HG03469 (cell line): ENCODE results near the gene RSBN1.
"Not testable (repeated sequence)": the region's sequence is repeated elsewhere in the genome, so short reads cannot be mapped to it uniquely, and the experiment has no call there.

ENCODE experiments used
- ATAC-seq: cut with Tn5 transposase; IDR thresholded peaks from one replicate; pipeline ENCODE4 v1.9.1; 2021; ENCODE audit warnings: mild to moderate bottlenecking, moderate library complexity, moderate number of reproducible peaks; ENCODE audit not compliant: unreplicated experiment

RSBN1 gene

DNA sequence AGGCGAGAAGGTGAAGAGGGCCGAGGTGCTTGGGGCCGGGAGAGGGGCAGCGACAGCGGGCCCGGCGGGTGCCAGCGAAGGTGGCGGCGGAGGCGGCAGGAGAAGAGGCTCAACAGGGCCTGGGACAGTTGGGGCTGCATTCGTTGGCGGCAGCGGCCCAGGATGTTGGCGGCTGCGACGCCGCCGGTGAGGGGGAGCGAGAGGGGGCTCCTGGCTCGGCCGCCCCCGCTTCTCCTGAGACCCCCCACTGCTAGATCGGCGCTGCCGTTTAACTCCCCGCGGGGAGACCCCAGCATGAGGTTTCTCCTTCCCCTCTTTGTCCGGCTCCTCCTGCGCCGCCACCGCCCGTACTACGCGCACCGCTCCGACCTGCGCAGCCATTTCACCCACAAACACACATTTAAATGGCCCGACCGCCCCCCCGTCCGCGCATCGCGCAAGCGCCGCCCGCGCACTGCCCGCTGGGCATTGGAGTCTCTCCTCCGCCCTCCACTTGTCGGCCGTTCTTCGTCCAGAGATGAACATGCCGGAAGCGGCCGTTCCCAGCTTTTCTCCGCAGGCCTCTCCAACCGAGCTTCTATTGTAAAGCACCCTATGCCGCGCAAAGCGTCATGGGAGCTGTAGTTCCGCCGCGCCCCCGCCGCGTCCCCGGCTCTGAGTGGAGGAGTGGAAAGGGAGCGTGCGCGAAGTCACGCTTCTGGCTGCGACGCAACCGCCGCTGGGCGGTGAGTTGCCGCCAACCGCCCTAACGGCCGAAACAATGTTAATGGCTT, at the start of gene RSBN1:
Gene RSBN1 (minus strand): TSS at position 589 of the 773 bp plus-strand sequence. CDS start 64 bp downstream, at position 525.
- ATAC-seq, result peak; percentile 91

DNA sequence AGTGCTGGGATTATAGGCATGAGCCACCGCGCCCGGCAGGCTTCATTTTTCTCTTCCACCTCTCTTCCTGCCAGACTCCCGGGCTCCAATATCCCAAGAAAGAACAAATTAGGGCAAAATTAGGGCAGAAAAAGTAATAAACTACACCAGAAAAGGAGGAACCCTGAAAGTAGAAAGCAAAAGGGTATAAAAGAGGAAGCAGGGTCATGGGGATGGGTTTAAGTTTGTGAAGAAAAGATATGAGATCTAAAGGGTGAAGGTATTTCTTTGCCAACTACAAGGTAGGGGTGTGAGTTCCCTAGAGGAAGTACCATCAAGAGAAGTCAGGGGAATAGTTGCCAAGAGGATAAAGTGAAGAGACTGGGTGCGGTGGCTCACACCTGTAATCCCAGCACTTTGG, 49.4 kb upstream of the RSBN1 start:
- no peak for ATAC-seq

DNA sequence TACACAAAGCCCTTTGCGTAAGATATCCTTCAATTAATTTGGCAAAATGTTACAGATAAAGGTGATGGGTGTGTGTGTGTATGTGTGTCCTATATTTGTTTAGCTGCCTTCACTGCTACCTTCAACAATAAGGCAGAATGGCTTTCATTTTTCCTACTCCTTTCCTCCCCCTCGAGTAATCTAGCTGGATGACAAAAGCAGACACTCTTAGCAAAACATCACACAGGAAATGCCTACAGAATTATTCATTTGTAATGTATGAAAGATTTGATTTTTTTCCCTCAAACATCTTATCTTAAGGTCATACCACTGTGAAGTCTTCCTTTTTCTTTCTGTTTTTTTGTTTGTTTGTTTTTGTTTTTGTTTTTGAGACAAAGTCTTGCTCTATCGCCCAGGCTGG, 48.6 kb upstream of the RSBN1 start:
- ATAC-seq, result no peak

DNA sequence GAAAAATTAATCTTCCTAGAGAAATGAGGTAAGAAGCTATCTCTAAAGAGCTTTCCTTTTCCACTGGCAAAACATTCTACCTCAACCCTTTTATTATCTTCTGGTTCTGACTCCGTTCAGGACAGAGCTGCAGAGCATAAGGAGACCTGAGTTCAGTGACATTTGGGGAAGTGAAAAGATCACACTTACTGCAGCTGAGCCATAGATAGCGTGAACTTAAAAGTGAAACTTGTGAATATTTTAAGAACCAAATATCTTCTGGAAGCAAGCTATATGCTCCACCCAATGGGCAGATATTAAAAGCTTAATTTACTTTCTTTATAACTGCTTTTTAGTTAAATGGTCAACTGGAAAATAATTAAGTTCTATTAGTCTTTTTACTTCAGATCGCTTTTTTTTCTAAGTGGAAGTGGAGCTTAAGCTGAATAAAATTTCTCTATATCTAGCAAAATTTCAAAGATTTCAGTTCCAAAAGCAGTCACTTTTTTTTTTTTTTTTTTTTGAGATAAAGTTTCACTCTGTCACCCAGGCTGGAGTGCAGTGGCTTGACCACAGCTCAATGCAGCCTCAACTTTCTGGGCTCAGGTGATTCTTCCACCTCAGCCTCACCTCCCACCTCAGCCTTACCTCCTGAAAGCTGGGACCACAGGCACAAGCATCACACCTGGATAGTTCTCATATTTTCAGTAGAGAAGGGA, 47.4 kb upstream of the RSBN1 start:
- peak; percentile 63 for ATAC-seq

DNA sequence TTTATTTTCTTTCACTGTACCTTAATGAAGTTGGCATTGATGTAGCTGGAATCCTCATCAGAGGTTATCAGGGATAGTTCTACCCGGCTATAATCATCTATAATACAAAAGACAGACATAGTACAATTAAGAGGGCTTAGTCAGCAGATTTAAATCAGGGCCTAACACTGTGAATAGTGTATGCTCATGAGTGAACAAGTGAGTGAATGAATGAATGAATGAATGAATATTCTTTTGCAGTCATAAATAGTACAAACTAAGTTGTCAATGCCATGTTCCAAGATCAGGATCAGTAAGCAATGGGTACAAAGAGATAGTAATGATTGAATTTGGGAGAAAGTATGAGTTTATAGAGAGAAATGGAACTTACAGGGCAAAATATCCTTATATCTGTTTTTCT, 46.7 kb upstream of the RSBN1 start:
- ATAC-seq, result no peak

DNA sequence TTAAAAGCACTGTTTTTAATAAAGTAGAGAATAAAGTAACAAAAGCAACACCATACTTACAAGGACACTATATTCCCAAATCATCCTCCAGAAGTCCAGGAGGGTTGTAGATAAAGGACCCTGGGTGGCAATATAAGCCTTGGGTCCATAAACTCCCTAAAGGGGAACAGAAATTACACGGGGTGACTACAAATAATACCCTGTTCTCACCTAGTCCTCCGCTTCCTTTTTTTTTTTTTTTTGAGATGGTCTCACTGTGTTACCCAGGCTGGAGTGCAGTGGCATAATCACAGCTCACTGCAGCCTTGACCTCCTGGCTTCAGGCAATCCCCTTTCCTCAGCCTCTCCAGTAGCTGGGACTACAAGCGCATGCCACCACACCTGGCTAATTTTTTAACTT, 46.1 kb upstream of the RSBN1 start:
- ATAC-seq, result no peak

DNA sequence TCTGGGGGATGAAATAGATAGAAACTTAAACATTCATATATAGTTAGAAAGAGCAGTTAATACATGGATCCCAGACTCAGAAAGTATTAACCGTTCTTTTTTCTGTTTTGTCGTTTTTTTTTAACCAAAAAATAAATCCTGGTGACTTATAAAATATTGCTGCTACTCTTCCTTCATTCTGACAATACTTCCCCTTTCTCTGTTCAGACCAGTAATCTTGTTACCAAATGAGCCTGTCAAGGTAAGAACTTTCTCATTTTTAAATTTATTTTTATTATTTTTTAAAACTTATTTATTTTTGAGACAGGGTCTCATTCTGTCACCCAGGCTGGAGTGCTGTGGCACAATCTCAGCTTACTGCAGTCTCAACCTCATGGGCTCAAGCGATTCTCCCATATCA, 45.5 kb upstream of the RSBN1 start:
- ATAC-seq, result no peak

DNA sequence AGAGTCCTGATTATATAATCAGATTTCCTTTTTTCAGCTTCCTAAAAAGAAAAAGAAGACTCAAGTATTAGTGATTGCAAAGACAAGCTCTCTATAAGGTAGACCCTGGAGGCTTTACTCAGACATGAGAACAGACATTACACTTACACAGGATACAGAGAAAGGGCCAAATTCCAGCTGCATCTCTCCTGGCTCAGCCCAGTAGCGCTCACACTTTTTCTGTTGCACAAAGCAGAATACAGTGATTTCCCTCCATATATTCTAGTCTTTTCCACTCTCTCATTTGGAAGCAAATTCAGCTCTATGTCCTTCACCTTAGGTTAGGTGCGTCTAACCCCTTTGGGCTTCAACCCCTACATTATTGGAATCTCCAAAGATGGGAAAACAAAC, 44.1 kb upstream of the RSBN1 start:
- ATAC-seq, result no peak

DNA sequence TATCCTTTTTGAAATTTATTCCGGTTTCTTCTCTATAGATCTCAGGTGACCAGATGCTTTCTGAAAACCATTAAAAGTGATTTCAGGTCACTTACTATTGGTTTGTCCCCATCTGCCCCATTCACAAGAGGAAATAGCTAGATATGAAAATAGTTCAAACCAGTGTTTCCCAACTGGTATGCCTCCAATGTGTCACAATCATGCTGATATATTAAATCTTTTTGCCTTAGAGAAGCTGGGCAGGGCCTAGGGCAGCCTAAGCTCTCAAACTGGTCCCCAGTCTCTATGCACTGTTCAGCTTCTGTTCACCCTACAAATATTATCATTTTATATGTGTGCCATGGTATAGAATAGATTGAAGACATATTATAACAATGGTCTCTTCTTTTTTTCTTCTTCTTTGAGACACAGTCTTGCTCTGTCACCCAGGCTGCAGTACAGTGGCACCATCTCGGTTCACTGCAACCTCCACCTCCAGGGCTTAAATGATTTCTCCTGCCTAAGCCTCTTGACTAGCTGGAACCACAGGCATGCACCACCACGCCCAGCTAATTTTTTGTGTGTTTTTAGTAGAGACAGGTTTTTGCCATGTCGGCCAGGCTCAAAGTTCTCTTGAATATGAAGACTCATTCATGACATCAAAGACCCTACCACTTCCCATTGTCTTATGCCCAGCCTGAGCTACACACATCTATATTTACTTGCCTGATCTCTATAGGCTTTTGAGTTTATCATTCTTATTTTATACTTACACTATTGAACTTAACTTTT, 43.5 kb upstream of the RSBN1 start:
- ATAC-seq, result no peak

DNA sequence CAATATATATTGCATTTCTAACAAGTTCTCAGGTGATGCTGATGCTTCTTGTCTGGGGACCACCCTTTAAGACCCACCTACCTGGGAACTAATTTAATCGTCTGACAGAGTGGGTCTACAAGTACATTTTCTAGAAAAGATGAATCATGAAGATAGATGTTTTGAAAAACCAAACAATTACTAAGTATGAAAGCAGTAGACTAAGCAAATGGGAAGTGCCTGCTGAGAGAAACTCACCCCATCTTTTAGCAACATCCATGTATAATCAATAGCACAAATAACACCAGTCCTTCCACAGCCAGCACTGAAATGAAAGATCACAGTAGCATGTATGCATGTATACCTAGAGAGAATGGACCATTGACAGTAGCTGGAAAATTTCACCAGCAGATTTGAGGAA, 42.0 kb upstream of the RSBN1 start:
- ATAC-seq, result no peak

DNA sequence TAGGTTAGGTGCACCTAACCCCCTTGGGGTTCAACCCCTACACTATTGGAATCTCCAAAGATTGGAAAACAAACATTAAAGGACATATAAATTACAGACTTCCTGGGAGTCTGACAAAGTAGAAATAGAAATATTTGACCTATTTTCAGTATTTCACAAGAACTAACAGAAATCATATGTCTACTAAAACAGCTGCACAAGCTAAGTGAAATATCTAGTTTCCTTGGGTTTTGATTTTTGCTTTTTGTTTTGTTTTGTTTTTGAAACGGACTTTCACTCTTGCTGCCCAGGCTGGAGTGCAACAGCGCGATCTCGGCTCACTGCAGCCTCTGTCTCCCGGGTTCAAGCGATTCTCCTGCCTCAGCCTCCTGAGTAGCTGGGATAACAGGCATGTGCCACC, 40.4 kb upstream of the RSBN1 start:
- ATAC-seq, result not testable (repeated sequence)

DNA sequence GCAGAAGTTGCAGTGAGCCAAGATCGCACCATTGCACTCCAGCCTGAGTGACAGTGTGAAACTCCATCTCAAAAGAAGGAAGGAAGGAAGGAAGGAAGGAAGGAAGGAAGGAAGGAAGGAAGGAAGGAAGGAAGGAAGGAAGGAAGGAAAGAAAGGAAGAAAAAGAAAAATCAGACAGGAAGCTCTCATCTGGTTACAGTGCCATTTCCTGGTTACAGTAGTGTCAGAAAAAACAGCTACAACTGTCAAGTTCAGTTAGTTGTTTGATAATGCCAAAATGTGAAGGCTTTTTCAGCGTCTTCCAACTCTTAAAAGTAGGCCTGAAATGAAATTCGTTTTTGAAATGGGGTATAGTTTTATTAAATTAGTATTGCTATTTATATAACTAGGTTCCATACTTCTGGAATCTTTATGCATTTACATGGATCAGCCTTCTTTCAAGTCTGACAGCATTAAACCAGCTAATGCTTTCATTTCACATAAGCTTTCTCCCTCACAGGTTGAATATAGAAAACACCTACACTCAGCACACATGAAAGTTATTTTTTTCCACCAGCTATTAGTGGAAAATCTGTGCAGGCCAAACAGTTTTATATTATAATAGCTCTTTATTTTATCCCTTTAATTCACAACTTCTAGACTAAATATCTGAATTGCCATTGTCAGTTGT, 38.0 kb upstream of the RSBN1 start:
- no peak for ATAC-seq

DNA sequence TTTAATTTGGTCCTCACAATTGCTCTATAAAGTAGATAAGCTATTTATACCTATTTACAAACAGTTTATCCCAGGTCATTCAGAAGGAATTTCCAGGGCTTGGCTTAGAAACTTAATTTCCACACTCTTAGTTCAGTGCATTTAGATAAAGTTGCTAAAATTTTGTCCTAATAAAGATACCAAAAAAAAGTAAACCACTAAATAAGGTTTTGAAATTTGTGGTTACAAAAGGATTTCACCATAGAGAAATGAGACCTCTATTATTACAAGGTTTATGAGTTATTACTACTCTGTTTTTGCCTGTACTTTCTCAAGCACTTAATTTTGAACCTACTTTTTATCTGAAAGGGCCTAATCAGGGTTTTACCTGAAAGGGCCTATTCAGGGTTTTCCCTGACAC, 36.8 kb upstream of the RSBN1 start:
- ATAC-seq, result no peak

DNA sequence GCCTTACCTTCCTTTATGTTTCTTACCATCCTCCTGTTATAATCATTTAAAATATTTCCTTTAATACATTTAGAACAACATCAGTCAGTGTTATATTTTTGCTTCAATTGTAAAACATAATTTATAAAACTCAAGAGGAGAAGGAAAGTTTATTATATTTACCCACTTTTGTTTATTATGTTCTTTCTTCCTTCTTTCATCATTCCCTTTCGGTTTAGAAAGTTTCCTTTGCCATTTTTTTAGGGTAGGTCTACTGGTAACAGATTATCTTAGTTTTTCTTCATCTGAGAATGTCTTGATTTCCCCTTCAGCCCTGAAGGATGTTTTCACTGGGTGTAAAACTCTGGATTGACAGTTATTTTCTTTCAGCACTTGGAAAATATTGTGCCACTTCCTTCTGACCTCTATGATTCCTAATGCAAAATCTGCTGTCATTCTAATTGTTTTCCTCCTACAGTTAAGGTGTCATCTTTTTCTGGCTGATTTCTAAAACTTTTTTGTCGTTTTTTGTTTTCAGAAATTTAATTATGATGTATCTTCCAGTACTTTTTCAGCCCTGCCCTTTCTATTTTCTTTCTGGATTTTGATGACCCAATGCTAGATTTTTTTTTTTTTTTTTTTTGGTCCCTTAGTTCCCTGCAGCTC, 34.2 kb upstream of the RSBN1 start:
- no peak for ATAC-seq

DNA sequence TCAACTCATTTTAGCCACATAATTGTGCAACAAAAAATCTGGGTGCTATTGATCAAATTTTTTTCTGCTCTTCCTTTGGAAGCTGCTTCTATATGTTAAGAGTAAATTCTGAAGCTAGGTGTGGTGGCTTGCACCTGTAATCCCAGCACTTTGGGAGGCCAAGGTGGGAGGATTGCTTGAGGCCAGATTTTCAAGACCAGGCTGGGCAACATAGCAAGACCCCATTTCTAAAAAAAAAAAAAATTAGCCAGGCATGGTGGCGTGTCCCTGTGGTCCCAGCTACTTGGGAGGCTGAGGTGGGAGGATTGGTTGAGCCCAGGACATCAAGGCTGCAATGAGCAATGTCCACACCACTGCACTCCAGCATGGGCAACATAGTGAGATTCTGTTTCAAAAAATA, 24.3 kb upstream of the RSBN1 start:
- ATAC-seq, result no peak

DNA sequence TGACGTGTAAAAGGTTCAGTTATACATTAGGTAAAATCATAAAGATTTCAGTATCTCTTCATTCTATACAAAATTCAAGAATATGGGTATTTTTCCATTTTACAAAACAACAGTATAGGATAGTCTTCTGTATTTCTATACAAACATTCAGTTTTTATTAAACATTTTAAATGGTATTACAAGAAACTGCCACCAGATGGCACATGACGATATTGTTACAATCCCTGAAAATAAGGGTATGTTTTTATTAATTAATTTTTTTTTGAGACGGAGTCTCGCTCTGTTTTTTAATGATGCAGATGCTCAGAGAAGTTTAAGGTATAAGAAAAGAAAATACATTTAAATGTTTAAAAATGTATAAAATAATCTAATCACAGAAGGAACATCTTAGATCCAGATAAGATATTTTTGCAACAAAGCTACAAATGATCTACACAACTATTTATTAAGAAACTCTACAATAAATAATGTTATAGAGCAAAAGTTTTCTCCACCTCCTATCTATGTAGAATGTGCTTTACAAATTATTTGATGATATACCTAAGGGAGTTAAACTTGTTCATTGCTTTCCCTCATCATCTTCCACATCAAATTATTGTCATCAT, 23.5 kb upstream of the RSBN1 start:
- ATAC-seq, result no peak

DNA sequence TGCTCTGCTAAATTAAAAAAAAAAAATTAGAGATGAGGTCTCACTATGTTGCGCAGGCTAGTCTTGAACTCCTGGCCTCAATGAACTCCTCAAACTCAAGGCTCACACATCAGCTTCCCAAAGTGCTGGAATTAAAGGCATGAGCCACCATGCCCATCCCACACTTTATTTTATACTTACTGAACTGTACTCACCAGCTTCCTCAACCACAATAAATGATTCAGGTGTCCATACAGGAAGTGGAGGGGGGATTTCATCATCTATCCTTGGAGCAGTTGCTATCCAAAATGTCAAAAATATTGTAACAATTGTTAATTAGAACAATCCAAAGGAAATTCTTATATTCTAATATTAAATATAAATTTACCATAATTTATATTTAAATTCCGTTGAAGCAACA, 22.4 kb upstream of the RSBN1 start:
- no peak for ATAC-seq

DNA sequence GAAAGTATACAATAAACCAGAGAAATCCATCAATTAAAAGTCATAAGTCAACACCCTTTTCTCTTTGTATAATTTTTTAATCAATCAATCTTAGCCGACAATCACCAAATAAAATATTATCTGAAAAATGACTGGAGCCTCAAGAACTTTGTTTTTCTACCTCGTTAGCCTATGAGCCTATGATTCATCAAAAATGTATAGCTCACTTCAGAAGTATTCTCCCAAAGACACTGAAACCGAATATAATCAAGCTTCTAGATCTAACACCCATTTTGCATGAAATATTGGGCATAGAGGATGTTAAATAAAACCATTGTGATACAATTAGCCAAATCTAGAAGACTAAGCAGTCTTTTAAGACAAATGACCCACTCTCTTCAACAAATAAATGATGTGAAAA, 17.8 kb upstream of the RSBN1 start:
- ATAC-seq, result no peak

DNA sequence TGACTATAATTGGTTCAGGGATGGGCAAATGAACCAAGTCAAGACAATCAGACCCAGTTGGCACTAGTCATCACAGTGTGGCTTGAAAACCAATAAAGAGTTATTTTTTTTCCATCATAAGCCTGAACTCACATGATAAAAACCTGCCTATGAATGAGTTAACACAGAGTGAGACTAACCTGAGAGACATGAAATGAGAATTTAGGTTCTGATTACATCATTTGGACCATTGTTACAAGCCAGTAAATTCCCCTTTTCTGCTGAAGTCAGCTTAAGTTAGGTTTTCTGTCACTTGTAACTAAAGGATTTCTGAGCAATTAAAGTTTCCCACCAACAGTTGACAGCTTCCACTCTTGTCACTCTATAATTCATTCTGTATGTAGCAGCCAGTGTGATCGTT, 9.6 kb upstream of the RSBN1 start:
- ATAC-seq, result no peak

DNA sequence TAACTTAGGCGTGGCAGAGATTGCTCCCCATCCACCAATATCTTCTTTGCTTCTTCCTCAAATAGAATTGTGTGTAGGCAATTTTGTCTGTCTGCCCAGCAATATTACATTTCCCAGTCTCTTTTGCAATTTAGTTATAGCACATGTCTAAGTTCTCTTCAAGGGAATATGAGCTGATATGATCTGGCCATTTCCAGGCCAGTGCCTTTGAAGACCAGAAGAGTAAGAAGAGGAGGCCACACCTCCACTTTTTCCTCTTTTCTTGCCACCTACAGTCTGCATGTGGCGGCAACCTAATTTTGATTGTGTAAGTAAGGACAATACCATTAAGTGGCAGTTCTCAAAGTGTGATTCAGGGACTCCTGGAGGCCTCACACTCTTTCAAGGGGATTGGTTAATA, 6.3 kb upstream of the RSBN1 start:
- ATAC-seq, result no peak
